ENCODE data around the gene PATE2.

PATE2 gene

DNA sequence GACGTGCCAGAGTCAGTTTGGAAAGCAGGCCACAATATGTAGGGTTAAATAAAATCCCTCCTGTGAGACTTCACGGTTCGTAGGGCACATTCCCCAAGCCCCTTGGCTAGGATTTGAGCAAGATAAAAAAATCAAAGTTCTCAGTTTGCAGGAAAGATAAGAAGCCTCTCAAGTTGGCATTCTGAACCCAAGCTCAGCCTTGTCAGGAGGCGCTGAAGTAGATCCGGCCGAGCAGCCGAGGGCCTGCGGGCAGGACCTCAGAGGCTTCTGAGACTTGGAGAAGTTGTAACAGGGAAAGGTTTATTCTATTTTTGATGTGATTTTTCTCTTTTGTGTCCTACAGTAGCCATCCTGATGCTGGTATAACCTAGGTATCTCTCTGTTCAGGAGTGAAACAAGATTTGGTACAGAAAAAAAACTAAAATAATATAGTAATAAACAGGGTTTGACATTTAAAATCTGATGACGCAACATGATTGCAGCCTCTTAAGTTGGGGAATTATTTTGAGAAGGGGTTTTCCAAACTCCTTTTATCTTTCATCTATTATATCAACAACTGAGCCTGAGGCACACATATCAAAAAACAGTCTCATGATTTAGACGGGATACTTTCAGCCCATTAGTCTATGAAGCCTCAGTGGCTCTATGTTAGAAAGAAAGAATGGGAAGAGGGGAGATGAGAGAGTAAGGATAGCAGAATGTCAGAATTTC is 10.1 kb downstream of the PATE2 start:
- H3K9me3 ChIP-seq (ENCODE audit: control insufficient read depth, low read length): no peaks in the 10 kb centered on the region
- H3K4me3 ChIP-seq (ENCODE audit: low read length): no peak overlapping the region
- no peak overlapping the region for H3K9ac ChIP-seq (ENCODE audit: low read length)
- no peaks in the 10 kb centered on the region for H3K36me3 ChIP-seq (ENCODE audit: control insufficient read depth, insufficient read depth, low read length)
- no peaks in the 10 kb centered on the region for H3K4me1 ChIP-seq (ENCODE audit: control insufficient read depth, insufficient read depth, low read length)
- H3K27me3 ChIP-seq (ENCODE audit: control insufficient read depth, insufficient read depth, low read length): no peaks in the 10 kb centered on the region

DNA sequence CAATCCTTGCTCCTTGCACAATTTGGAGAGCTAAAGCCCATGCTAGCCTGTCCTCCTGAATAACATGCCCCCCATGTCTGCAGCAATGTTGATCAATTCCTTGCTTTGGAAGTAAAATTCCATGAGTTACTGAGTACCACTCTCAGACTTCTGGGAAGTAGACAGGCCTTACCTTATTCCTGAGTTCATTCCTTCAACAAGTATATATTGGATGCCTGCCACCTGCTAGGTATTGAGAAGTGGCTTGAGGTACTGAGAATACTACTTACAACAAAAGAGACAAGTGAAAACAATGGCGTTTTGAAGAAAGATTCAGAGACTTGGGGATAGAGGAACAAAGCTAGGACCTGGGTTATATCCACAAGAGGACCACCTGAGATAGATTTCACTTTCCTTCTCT is 12.4 kb downstream of the PATE2 start:
- Histone ChIP-seq H3K9ac (ENCODE audit: low read length) (no peak overlapping the region), H3K9me3 (ENCODE audit: control insufficient read depth, low read length) (no peaks in the 10 kb centered on the region), H3K4me3 (ENCODE audit: low read length) (no peak overlapping the region), H3K27me3 (ENCODE audit: control insufficient read depth, insufficient read depth, low read length) (no peaks in the 10 kb centered on the region), H3K4me1 (ENCODE audit: control insufficient read depth, insufficient read depth, low read length) (no peaks in the 10 kb centered on the region), H3K36me3 (ENCODE audit: control insufficient read depth, insufficient read depth, low read length) (no peaks in the 10 kb centered on the region)

DNA sequence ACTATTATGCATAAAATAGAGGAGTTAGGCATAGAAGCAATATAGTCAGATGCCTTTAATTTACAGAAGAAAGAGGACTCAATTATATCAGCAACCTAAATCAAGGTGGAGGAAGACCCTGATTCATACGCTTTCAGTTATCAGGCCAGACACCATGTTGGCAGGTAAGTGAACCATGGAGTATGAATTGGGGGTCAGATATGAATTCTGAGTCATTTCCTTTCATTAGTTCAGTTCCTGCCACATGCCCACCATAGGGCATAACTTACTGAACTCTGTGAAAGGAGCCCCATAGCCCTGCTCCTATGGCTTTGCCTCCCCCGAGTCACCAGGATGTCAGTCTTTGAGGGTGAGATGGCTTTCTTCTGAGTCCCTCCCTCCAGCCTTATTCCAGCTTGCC is 15.1 kb downstream of the PATE2 start:
- no peak overlapping the region for H3K4me3 ChIP-seq (ENCODE audit: low read length)

DNA sequence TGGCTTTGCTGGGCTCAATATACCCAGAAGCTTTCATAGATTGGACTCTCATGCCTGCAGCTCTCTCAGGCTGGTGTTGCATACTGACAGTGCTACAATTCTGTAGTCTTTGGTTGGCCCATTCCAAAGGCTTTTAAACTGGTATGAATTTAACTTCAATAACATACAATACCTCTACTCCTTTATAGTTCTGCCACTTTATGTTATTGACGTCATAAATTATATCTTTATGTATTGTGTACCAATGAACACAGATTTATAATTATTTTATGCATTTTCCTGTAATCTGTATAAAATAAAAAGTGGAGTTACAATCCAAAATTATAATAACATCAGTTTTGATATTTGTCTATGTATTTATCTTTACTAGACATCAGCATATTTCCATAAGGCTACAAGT is 16.2 kb downstream of the PATE2 start:
- Histone ChIP-seq H3K4me3 (ENCODE audit: low read length) (no peak overlapping the region), H3K9me3 (ENCODE audit: control insufficient read depth, low read length) (no peaks in the 10 kb centered on the region), H3K4me1 (ENCODE audit: control insufficient read depth, insufficient read depth, low read length) (no peaks in the 10 kb centered on the region), H3K36me3 (ENCODE audit: control insufficient read depth, insufficient read depth, low read length) (no peaks in the 10 kb centered on the region), H3K9ac (ENCODE audit: low read length) (no peak overlapping the region), H3K27me3 (ENCODE audit: control insufficient read depth, insufficient read depth, low read length) (no peaks in the 10 kb centered on the region)

More for the DNA sequence above, 15.1 kb downstream of the PATE2 start:
- no peaks in the 10 kb centered on the region for H3K9me3 ChIP-seq (ENCODE audit: control insufficient read depth, low read length)
- H3K36me3 ChIP-seq (ENCODE audit: control insufficient read depth, insufficient read depth, low read length): no peaks in the 10 kb centered on the region
- H3K27me3 ChIP-seq (ENCODE audit: control insufficient read depth, insufficient read depth, low read length): no peaks in the 10 kb centered on the region
- H3K9ac ChIP-seq (ENCODE audit: low read length): no peak overlapping the region
- H3K4me1 ChIP-seq (ENCODE audit: control insufficient read depth, insufficient read depth, low read length): no peaks in the 10 kb centered on the region

DNA sequence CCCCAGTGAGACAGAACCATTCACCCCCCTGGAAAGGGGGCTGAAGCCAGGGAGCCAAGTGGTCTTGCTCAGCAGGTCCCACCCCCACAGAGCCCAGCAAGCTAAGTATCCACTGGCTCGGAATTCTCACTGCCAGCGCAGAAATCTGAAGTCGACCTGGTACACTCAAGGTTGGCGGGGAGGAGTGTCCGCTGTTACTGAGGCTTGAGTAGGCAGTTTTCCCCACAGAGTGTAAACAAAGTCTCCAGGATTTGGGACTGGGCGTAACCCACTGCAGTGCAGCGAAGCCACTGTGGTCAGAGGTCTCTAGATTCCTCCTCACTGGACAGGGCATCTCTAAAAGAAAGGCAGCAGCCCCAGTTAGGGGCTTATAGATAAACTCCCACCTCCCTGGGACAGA is 22.6 kb downstream of the PATE2 start:
- Histone ChIP-seq H3K4me1 (ENCODE audit: control insufficient read depth, insufficient read depth, low read length) (no peaks in the 10 kb centered on the region), H3K27me3 (ENCODE audit: control insufficient read depth, insufficient read depth, low read length) (no peaks in the 10 kb centered on the region), H3K9me3 (ENCODE audit: control insufficient read depth, low read length) (no peaks in the 10 kb centered on the region), H3K9ac (ENCODE audit: low read length) (no peak overlapping the region), H3K4me3 (ENCODE audit: low read length) (no peak overlapping the region), H3K36me3 (ENCODE audit: control insufficient read depth, insufficient read depth, low read length) (no peaks in the 10 kb centered on the region)

DNA sequence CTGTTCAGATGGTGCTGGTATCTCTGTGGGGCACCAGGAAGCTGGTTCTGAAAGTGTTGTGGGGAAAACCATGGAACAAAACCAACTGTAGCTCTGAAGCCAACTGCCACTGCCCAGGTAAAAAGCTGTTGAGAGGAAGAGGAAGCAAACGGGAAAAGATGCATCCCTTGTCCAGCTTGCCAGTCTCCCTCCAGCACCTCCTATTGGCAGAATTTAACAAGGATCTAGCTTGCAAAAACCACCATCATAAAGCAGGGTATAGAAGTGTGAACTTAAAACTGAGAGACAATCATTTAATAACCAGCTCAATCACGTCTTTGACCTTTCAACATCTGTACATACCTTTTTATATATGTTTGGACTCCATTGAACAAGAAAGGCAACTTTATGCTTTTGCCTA is 28.0 kb downstream of the PATE2 start:
- Histone ChIP-seq H3K9ac (ENCODE audit: low read length) (no peak overlapping the region), H3K27me3 (ENCODE audit: control insufficient read depth, insufficient read depth, low read length) (no peaks in the 10 kb centered on the region), H3K4me1 (ENCODE audit: control insufficient read depth, insufficient read depth, low read length) (no peaks in the 10 kb centered on the region), H3K4me3 (ENCODE audit: low read length) (no peak overlapping the region), H3K36me3 (ENCODE audit: control insufficient read depth, insufficient read depth, low read length) (no peaks in the 10 kb centered on the region), H3K9me3 (ENCODE audit: control insufficient read depth, low read length) (no peaks in the 10 kb centered on the region)

DNA sequence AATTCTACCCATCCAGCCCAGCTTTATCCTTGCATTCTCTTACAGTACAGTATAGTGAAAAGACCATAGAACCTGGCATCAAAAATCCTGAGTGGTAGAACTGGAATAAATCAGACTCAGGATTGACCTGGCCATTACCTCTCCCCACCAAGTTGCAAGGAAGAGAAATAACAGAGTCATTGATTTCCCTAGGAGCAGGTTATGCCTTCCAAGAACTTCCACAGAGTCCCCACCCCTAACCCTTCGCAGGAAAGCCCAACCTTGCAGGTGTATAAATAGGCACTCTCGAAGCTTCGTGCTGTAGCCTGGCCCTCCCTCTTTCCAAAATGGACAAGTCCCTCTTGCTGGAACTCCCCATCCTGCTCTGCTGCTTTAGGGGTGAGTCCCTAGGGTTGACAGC is 32.6 kb downstream of the PATE2 start, which contains the start of gene PATE1:
Gene PATE1, plus strand, starts transcription at position 301 of the 400 bp plus-strand sequence. Its CDS starts 26 bp downstream, at position 327.
- no peaks in the 10 kb centered on the region for H3K36me3 ChIP-seq (ENCODE audit: control insufficient read depth, insufficient read depth, low read length)
- no peaks in the 10 kb centered on the region for H3K27me3 ChIP-seq (ENCODE audit: control insufficient read depth, insufficient read depth, low read length)
- no peaks in the 10 kb centered on the region for H3K9me3 ChIP-seq (ENCODE audit: control insufficient read depth, low read length)
- H3K9ac ChIP-seq (ENCODE audit: low read length): no peak within 1 kb of the TSS
- H3K4me1 ChIP-seq (ENCODE audit: control insufficient read depth, insufficient read depth, low read length): no peaks in the 10 kb centered on the region
- no peak within 1 kb of the TSS for H3K4me3 ChIP-seq (ENCODE audit: low read length)

DNA sequence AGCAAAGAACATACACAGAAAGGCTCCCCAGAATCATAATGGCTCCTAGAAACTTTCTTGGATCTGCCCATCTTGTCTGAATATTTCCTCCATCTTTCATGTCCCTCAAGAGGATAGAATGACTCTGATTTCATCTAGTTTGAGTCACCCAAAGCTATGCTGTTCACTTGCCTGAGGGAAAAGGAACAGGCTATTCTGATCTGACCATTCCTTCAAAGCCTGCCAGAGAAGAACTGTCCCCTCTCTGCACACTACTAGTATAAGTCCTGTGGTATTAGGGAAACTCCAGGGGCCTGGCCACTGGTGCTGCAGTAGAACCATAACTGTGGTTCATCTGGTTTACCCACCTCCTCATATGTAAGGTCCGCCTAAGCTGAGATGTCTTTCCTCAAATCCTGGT is 34.9 kb downstream of the PATE2 start:
- no peaks in the 10 kb centered on the region for H3K4me1 ChIP-seq (ENCODE audit: control insufficient read depth, insufficient read depth, low read length)

DNA sequence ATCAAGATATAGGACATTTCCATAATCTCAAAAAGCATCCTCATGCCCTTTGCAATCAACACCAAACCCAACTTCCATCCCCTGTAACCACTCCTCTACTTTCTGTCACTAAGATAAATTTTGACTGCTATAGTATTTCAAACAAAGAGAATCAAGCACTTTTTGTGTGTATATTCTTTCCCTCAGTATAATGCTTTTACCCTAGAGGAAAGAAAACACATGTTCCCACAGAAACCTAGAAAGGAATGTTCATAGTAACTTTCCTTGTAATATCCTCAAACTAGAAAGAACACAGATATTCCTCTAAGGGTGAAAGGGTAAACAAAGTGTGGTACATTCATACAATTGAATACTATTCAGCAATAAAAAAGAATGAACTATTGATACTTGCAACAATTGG is 38.0 kb downstream of the PATE2 start:
- no peaks in the 10 kb centered on the region for H3K9me3 ChIP-seq (ENCODE audit: control insufficient read depth, low read length)
- no peaks in the 10 kb centered on the region for H3K36me3 ChIP-seq (ENCODE audit: control insufficient read depth, insufficient read depth, low read length)
- no peaks in the 10 kb centered on the region for H3K4me1 ChIP-seq (ENCODE audit: control insufficient read depth, insufficient read depth, low read length)
- no peaks in the 10 kb centered on the region for H3K27me3 ChIP-seq (ENCODE audit: control insufficient read depth, insufficient read depth, low read length)
- H3K4me3 ChIP-seq (ENCODE audit: low read length): no peak overlapping the region
- H3K9ac ChIP-seq (ENCODE audit: low read length): no peak overlapping the region

More for the DNA sequence above, 34.9 kb downstream of the PATE2 start:
- no peaks in the 10 kb centered on the region for H3K9me3 ChIP-seq (ENCODE audit: control insufficient read depth, low read length)
- H3K4me3 ChIP-seq (ENCODE audit: low read length): no peak overlapping the region
- no peaks in the 10 kb centered on the region for H3K27me3 ChIP-seq (ENCODE audit: control insufficient read depth, insufficient read depth, low read length)
- H3K9ac ChIP-seq (ENCODE audit: low read length): no peak overlapping the region
- H3K36me3 ChIP-seq (ENCODE audit: control insufficient read depth, insufficient read depth, low read length): no peaks in the 10 kb centered on the region

DNA sequence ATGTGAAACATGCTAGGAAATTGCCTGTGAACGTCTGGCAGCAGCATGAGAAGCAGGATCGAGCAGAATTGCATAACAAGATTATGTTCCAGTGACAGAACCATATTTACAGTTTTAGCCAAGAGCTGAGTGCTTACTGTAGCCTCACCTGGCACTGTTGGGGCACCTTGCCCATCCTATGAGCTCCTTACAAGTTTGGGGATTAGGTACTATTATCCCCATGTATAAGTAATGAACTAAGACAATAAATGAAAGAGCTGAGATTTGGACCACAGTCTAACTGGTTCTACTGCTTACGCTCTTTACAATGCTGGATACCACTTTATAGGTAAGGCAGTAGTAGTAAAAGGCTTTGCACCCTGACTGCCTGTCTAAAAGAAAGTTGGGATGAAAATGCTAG is 49.7 kb downstream of the PATE2 start:
- H3K27me3 ChIP-seq (ENCODE audit: control insufficient read depth, insufficient read depth, low read length): no peaks in the 10 kb centered on the region
- no peaks in the 10 kb centered on the region for H3K9me3 ChIP-seq (ENCODE audit: control insufficient read depth, low read length)
- no peaks in the 10 kb centered on the region for H3K4me1 ChIP-seq (ENCODE audit: control insufficient read depth, insufficient read depth, low read length)
- H3K9ac ChIP-seq (ENCODE audit: low read length): no peak overlapping the region
- no peak overlapping the region for H3K4me3 ChIP-seq (ENCODE audit: low read length)
- H3K36me3 ChIP-seq (ENCODE audit: control insufficient read depth, insufficient read depth, low read length): no peaks in the 10 kb centered on the region

All from mucosa of stomach (tissue), 1 donor.